GM18951 (cell line): ENCODE results near the gene PCTP.

ENCODE experiments used
- POLR2A ChIP-seq: IDR thresholded peaks from 4 replicates; pipeline ENCODE4 v1.6.1; 2011; ENCODE audit warnings: mild to moderate bottlenecking; ENCODE audit not compliant: insufficient read length, insufficient read depth; ENCODE audit errors: extremely low read depth
- in situ Hi-C: fragments of 300-500 bp; cut with MboI; formaldehyde crosslinking; loops from one replicate; pipeline ENCODE4 v1.12.0; 2022; ENCODE audit warnings: low sequenced_read_pairs, mixed read lengths, inconsistent platforms; ENCODE audit not compliant: unreplicated experiment

The PCTP gene

DNA sequence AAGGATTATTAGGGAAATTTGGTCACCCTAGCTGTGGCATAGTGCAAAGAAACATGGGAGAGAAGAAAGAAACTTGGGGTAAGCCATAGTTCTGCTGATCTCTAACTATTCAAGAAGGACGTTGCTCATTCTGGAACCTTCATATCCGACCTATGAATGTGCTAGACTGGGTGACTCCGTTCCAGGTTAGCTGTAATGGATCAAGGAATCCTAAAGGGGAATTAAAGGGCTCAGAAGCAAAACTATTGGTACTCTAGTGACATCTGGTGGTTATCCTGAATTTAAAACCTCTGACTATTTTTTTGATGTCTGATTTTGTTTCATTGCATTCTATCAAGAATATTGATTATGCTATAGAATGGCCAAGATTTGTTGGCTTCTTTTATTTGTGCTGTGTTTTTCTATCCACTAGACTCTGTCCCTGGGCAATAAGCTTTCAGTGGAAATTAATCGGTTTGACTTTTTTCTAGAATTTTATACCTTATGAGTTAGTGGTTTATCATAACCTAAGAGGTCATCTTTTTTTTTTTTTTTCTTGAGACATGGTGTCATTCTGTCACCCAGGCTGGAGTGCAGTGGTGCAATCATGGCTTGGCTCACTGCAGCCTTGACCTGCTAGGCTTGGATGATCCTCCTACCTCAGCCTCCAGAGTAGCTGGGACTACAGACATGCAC lies 19.5 kb downstream of the PCTP start:
- in situ Hi-C loops, result no loop called here
- no peak for TF ChIP-seq POLR2A

GRCh38 chr17:55772086-55772485 lies 21.2 kb downstream of the PCTP start:
- in situ Hi-C loops, result no loop called here
- TF ChIP-seq POLR2A, result no peak

GRCh38 chr17:55773671-55774070 lies 22.8 kb downstream of the PCTP start:
- in situ Hi-C loops, result no loop called here
- no peak for TF ChIP-seq POLR2A

GRCh38 chr17:55774846-55775271 lies 24.0 kb downstream of the PCTP start:
- no peak for TF ChIP-seq POLR2A
- in situ Hi-C loops, result no loop called here

- no peak for TF ChIP-seq POLR2A
- in situ Hi-C loops, result no loop called here
Measured at GRCh38 chr17:55776271-55776670, 25.4 kb downstream of the PCTP start.

DNA sequence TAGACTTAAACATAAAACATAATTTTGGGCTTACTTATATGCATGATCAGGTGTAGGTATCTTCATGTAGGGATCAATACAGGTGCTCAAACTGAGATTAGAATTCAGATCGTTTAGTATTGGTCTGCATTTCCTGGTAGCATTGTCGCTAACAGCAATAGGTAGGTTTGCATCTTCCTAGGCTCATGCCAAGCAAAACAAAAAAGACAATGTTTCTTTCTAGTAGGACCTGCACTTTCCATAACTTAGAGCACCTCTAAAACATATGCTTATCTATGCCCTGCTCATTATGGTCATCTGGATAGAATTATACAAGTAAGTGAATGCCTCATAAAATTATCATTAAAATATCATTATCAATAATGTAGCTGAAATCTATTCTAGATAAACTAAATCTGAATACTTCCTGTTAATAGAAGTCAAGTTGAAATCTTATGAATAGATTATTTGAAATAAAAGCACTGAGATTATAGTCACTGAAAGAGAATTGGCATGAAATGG lies 26.7 kb downstream of the PCTP start:
- in situ Hi-C loops, result no loop called here
- TF ChIP-seq POLR2A, result no peak

DNA sequence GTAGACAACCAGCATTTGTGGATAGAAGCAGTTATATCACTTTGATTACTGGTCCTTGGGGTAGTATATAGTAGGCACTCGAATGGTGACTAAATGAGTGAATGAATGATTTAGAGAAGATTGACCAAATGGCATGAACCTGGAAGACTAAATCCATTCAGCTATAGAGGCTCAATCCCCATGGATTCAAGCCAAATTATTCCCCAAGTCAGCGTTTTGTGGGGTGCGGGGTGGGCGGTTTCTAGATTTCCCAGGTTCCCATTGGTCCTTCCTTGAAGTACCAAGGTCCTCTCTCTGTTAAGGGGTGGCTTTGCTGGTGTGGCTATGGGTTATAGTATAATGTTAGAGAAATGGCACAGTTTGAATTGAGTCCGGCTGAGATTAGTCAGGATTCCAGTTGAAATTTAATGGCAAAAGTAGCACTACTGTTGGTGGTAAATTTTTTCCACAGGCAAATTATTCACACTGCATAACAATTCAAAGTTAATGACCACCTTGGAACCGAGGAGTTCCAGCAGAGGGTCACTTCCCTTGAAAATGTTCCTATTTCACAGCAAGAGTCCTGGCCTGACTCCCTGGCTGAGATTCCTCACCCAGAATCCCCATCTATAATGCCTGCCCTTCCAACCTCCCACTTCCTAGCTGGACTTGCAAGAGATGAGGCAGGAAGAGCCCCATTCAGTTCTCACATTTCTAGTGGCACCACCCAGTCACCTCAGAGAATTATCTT lies 27.7 kb downstream of the PCTP start:
- in situ Hi-C loops, result no loop called here
- no peak for TF ChIP-seq POLR2A

DNA sequence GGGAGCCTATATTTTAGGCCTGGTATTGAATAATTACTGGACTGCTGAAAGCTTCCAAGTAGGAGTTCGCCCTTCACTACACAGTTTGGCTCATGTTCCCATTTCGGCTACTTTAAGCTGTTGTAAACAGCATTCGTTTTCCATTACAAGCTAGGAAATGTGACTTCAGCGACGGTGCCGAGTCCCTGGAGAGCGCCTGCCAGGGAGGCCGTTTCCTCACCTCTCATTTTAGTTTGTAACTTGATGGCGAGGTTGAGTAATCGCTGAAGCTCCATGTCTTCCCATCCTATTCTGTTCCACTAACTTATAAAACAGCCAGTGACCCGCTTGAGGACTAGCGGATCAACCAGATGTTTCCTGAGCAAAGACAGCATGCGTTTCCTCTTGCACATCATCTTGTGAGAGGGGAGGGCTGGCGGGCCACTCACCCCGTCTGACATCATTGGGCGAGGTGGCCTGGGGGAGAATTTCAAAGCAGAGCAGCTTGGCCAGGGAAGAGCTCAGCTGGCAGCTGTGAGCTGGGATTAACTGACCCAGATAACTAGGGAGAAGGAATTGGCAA lies 32.9 kb downstream of the PCTP start:
- in situ Hi-C loops, result no loop called here

GRCh38 chr17:55784666-55785065 lies 33.8 kb downstream of the PCTP start:
- no peak for TF ChIP-seq POLR2A

More for the DNA sequence above, 32.9 kb downstream of the PCTP start:
- TF ChIP-seq POLR2A, result no peak

DNA sequence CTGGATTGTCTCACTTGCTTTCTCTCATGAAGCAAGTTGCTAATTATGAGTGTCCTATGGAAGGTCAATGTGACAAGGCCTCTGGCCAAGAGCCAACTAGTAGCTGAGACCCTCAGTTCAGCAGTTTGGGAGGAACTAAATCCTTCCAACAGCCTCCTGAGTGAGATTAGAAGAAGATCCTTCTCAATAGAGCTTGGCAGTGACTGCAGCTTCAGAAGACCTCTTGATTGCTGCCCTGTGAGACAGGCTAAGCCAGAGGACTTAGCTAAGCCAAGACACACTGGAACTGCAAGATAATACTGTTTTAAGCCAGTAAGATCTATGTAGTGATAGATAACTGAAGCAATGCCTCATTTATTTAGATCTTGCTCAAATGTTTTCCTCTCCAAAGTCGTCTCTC lies 34.3 kb downstream of the PCTP start:
- no peak for TF ChIP-seq POLR2A
- in situ Hi-C loops, result no loop called here

More at GRCh38 chr17:55784666-55785065, 33.8 kb downstream of the PCTP start:
- in situ Hi-C loops, result no loop called here

DNA sequence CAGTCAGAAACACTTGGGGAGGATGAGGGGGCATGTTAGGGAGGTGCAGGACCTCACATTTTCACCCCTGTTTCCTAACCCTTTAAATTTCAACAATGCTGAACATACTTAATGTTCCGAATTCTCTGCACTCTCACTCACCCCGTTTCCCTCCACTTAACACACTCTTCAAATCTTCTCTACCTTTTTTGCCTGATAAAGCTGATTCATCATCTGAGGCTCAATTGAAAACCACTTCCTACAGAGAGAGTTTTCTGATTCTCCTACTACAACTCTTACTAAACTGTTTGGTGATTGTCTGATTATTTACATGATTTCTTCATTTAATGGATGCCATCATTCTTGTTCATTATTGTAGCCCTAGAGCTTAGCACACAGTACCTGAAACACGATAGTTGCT lies 42.4 kb downstream of the PCTP start:
- no peak for TF ChIP-seq POLR2A
- in situ Hi-C loops, result no loop called here

DNA sequence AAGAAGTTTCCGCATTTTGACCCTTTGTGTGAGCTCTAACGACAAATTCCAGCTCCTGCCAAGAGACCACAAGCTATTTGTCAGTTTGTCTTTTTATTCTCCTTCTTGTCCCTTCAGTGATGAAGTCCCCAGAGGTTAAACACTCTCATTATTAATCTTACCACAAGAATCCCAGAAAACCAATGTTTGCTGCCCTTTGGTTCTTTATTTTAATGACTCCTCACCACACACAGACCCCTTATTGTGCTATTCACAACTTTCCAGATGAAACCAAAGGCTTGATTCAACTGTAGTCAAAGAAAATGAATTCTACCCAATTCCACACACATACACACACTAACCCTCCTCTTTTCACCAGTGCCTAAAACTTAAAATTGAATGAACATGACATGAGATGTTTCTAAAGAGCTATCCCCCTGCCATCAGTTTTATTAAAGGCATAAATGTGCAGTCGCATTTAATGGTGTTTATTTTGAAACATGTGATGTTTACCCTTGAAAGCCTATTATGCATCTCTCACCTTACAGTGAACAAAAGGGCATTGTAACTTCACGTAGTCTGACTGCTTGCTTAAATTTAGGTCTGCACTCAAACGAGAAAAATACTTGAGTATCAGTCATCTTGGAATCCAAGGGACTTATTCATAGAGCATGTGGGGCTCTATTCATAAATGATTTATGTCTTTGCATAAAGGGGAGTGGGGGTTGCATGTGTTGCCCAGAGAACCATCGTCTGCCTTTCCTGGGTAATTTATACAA lies 44.1 kb downstream of the PCTP start:
- no peak for TF ChIP-seq POLR2A
- in situ Hi-C loops, result no loop called here
